HL-60/S4 treated with retinoic acid at 250 ng/mL for 4 days and 3 days (cell line): ENCODE results near the gene XBP1.
"Not testable (repeated sequence)": the region's sequence is repeated elsewhere in the genome, so short reads cannot be mapped to it uniquely, and the experiment has no call there.

Source experiments
- in situ Hi-C: fragments of 300-500 bp; cut with MboI; formaldehyde crosslinking; loops from 2 replicates; pipeline ENCODE4 v1.7.0; 2022; ENCODE audit warnings: low sequenced_read_pairs

Gene XBP1

GRCh38 chr22:28759861-28760560 is 40.4 kb downstream of the XBP1 start:
- in situ Hi-C loops, result no loop called here

DNA sequence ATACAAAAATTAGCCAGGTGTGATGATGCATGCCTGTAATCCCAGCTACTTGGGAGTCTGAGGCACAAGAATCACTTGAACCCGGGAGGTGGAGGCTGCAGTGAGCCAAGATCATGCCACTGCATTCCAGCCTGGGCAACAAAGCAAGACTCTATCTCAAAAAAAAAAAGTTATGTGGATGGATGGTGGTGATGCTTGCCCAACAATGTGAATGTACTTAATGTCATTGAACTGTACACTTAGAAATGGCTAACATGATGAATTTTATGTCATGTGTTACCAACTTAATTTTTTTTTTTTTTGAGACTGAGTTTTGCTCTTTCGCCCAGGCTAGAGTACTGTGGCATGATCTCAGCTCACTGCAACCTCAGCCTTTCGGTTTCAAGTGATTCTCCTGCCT is 45.9 kb downstream of the XBP1 start:
- in situ Hi-C loops, result not testable (repeated sequence)

- in situ Hi-C loops, result no loop called here
Observed at GRCh38 chr22:28750471-28750881, 49.9 kb downstream of the XBP1 start.
